UCSD-AML1 (cell line): ENCODE results near the gene TBCD.

ENCODE experiments used
- DNase-seq: peaks from one replicate; lab custom pipeline; 2025; ENCODE audit not compliant: unreplicated experiment; lab: John Stamatoyannopoulos, UW

Gene TBCD

GRCh38 chr17:82869536-82869935 lies 117.7 kb downstream of the TBCD start:
- DNase-seq, result no peak

GRCh38 chr17:82870091-82870491 lies 118.2 kb downstream of the TBCD start:
- no peak for DNase-seq

- DNase-seq, result no peak
Measured at GRCh38 chr17:82870541-82870940, 118.7 kb downstream of the TBCD start.

DNA sequence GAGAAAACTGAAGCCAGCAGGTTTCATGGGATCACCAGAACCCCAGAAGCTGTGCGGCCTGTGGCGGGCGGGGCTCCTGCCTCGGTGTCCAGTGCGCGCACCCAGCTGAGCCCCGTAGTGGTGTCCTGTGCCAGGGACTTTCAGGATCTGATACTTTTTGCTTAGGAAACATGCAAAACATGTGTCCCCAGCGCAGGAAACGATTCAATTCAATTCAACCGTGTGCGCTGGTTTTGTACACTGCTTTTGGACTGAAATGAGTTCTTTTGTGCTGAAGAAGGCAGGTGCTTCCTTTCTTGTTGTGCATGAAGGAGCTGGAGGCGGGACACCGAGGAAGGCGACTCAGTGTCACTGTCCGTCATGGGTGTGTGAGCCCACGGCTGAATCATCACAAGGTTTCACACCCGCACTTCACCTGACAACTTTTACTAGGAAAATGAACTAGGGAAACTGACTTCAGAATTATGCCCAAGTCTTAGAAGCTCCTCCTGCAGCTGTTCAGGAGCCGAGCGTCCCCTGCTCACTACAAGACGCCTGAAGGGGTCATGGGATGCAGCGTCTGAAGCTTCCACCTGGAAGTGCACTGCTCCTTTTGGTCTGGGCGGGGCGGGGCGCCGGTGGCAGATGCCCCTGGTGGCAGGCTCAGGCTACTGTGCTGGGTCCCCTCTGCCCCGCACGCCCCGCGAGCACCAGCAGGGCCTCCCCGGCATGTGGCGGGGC lies 119.4 kb downstream of the TBCD start:
- no peak for DNase-seq

DNA sequence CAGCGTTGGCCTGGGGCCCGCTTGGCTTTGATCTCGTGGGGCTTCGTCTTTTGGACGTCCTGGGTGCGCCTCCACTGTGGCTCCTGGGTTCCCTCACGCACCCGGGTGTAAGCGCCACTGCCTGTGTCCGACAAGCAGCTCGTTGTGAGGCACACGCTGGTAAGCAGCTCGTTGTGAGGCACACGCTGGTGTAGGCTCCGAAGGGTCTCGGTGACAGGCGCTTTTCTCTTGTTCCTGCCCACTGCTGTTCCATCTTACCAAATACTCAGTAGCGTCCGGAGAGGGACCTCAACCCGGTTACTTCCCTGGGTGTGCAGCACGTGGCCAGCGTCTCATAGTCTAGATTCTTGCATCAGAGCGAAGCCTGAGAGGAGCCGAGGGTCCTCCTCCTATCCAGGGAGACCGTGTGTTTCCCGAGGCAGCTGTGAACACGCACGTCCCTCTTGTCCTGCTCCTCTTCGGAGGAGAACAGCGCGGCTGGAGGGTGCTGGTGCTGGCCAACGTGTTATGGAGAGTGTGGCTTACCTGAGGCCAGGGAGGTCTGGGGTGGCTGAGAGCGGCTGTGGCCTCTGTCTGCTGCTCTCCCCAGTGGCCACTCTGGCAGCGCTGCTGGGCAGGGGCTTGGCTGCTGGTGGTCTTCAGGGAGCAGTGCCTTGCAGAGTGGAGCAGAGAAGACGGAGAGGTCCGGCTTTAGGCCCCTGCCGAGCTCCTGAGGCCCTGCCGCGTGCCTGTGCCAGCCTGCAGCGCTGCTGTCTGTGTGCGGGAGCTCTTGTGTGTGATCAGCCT lies 120.1 kb downstream of the TBCD start:
- no peak for DNase-seq

- DNase-seq, result no peak
Measured at GRCh38 chr17:82872591-82873520, 121.0 kb downstream of the TBCD start.

- DNase-seq, result no peak
Measured at GRCh38 chr17:82873521-82873920, 121.7 kb downstream of the TBCD start.

GRCh38 chr17:82874011-82874835 lies 122.4 kb downstream of the TBCD start:
- DNase-seq, result no peak

DNA sequence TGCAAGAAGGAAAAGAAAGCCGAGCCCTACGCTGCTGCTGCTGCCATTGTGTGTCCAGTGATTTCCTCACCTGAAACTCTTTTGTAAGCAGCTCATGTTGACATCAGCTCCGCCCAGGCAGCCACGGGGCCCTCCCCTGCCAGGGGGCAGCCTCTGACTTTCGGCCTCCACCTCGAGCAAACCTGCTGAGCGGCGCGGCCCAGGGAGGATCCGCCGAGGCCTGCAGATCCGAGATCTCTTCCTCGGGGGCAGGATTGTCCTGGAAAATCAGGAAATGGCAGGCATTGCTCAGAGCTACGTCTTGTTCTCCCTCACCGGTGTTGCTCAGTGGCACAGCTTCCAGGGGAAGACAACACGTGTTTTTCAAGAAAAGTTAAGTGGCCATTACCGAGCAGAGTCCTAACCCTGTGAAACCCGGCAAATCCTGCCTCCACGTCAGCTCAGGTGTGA lies 123.6 kb downstream of the TBCD start:
- DNase-seq, result no peak

DNA sequence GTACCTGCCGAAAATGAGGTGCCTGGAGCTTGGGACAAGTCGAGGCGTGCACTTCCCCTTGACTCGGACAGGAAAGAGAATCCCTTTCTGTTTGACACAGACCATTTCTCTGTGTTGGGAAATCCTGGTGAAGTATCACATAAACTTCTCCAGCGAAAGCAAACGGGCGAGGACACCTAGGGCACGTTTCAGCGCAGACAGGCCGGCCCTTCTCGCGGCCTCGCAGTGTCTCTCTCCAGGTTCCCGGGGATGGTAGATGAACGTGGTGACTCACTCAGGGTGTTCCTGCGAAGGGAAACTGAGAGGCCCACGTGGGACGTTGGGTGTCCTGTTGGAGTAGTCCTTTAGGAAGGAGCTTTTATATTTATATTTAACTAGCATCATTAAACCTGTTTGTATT lies 124.3 kb downstream of the TBCD start:
- DNase-seq, result no peak

DNA sequence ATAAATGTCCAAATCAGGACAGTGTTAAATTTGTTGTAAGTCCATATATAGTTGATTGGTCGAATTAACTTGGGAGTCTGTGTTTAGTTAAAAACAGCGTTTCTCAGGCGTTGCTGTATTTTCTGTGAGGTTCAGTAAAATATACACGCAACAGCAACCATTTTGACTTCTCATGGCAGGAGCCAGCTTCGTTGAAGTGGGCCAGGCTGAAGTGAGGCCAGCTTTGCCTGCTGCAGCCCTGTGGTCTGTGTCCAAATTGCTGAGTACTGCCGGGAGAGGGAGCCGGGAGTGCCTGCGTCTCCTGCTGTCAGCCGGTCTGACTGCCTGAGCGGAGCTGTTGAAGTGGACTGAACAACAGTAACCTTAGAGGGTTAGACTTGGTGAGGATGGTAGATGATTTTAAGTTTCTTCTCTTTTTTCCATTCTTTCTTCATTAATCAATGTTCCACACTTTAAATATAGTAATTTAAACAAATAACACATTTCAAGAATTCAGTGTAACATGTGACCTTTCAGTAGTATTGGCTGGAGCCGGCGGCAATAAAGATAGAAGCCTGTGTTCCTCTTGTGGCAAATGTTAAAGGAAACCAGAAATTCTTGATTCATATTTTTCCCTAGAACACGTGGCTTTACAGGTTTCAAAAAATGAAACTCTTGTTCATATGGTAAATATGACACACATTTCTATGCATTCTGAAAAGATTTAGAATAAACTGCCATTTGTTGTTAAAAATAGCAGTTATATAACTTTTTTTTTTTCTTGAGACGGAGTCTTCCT lies 124.9 kb downstream of the TBCD start:
- DNase-seq, result no peak

- peak; percentile 34 for DNase-seq
Measured at GRCh38 chr17:82878527-82878926, 126.7 kb downstream of the TBCD start.

DNA sequence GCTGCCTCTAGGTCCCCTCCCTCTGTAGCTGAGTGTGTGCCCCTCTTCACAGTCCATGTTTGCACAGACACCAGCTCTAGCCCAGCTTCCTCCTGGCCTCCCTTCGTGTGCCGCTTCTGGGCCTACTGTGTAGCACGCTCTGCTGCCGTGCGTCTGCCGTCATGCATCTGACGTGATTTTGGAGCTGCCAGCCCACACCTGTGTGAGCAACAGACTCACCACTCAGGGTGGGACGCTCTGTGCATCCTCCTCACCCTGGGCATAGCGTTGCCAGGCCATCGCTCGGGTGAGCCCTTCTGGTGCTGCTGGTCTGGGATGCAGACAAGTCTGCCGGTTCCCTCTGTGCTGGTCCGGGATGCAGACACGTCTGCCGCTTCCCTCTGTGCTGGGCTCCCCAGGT lies 127.4 kb downstream of the TBCD start:
- DNase-seq, result no peak

DNA sequence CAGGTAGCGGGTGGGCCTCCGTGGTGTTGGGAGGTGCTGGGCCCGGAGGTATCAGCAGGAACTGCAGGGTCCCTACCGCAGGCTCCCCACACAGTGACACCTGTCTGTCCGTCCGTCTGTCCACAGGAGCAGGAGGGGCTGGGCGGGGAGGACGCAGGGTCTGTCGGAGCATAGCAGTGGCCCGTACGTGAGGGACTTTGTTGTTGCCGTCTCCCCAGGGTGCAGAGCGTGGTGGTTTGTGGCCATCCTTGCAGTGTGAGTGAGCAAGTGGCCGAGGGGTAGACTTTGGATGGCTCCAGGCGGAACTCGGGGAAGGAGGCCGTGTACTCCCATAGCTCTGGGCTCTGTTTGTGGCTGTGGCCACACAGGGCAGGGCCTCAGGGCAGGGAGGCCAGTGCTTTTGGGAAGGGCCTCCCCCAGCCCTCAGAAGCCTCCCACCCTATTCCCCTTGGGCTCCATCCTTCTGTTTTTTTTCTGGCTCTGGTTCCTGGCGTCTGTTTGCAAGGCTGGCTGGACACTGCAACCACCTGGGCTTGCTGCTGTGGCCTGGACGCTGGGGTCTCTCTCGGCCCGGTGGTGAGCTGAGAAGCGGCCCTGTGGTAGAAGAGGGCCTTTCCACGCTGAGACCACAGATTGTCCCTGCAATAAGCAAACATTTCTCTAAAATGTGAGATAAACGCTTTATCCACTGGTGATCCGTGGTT lies 128.9 kb downstream of the TBCD start:
- no peak for DNase-seq

DNA sequence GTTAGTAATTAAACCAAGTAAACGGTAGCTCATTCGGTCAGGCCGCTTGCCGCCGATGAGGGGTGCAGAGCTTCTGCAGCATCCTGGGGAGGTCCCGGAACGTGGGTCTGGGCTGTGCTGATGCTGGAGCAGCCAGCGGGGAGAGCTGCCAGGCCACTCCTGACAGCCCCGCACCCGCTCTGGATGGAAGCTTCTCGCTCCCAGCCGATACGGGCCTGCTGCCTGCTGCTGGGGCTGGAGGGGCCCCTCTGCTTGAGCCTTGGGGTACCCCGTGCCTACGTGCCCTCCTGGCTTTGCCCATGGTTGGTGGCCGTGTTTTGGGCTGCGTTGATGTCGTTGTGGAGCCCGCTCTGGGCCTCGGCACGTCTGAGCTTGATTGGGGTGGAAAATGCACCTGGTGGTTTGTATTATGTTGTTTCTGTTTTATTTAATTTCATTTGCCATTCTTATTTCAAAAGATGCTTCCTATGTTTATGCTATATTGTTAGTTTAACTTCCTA lies 129.5 kb downstream of the TBCD start:
- no peak for DNase-seq

- no peak for DNase-seq
Measured at GRCh38 chr17:82881900-82882714, 130.2 kb downstream of the TBCD start.

DNA sequence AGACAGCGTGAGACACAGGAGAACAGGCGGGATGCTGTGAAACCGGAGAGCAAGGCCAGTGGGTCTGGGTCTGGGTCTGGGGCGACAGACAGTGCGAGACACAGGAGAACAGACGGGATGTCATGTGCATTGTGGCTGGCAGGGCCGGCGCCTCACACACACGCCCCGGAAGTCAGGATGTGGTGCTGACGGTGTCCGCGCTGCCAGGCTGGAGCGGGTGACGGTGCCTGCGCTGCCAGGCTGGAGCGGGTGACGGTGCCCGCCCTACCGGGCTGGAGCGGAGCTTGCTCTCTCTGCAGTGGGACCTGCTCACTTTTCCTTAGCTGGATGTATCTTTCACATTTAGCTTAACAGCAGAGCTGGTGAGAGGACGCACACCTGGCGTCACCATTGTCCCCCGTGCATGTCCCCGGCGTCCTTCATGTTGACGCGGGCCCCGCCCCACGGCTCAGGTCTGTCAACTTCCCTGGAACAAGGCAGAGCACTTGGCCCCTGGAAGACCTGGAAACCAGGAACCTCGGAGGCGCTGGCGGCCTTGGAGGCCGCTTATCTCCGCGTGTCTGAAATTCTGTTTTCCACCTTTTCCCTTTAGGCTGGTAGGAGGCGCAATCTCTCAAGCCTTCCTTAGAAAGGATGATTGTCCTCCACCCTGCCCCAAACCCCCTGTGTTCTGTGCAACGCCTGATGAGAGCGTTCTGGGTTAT lies 131.0 kb downstream of the TBCD start:
- no peak for DNase-seq
